WTC11 (cell line): ENCODE data around the gene SHISA9. TPM values are rescaled to one million over a fixed set of nuclear protein-coding genes. Genes with fewer than 3 reads are reported as not detected.
A peak's percentile ranks its signal among the peaks of the same experiment; 100 is the strongest.

Experiments
- ATAC-seq: fragments of 200-7000 bp; cut with Tn5 transposase; 2 replicates; pipeline ENCODE4 v1.10.0; 2021; ENCODE audit warnings: mild to moderate bottlenecking, moderate library complexity
- CTCF ChIA-PET: fragments of 300-600 bp; sonication (Branson Sonifier 250); formaldehyde crosslinking; loops from one replicate; lab custom pipeline; 2021; ENCODE audit warnings: antibody characterized with exemption; lab: Charles Lee
- POLR2A ChIA-PET: fragments of 350-600 bp; sonication (Branson Sonifier 250); formaldehyde crosslinking; loops from one replicate; lab custom pipeline; 2021; ENCODE audit warnings: antibody characterized with exemption; lab: Charles Lee
- DNase-seq: peaks from one replicate; pipeline ENCODE4 v3.0.0; 2021; ENCODE audit warnings: low spot score
- H3K27ac Mint-ChIP-seq: 2 replicates; pipeline ENCODE4 v1.8.0; 2021; ENCODE audit warnings: mixed read lengths
- H3K27me3 Mint-ChIP-seq: 2 replicates; pipeline ENCODE4 v1.8.0; 2021; ENCODE audit warnings: low read depth, mild to moderate bottlenecking, moderate library complexity, mixed read lengths
- H3K36me3 Mint-ChIP-seq: 2 replicates; pipeline ENCODE4 v1.8.0; 2021; ENCODE audit warnings: mixed read lengths
- H3K4me1 Mint-ChIP-seq: 2 replicates; pipeline ENCODE4 v1.8.0; 2022; ENCODE audit warnings: mixed read lengths
- H3K4me3 Mint-ChIP-seq: 2 replicates; pipeline ENCODE4 v1.8.0; 2021; ENCODE audit warnings: mild to moderate bottlenecking, moderate library complexity, mixed read lengths
- H3K9me3 Mint-ChIP-seq: 2 replicates; pipeline ENCODE4 v1.8.0; 2021; ENCODE audit warnings: mixed read lengths
- CTCF ChIP-seq: fragments of 200-600 bp; IDR thresholded peaks from 2 replicates; pipeline ENCODE4 v1.8.0; 2022; ENCODE audit warnings: antibody characterized with exemption
- FOXP4 ChIP-seq: sonication (generic); formaldehyde crosslinking; IDR thresholded peaks from 2 replicates; pipeline ENCODE4 v1.8.0; 2022; ENCODE audit warnings: mild to moderate bottlenecking, missing genetic modification reagents
- IRF1 ChIP-seq: sonication (generic); formaldehyde crosslinking; IDR thresholded peaks from 2 replicates; pipeline ENCODE4 v1.8.0; 2023; ENCODE audit warnings: missing genetic modification reagents
- JUN ChIP-seq: sonication (generic); formaldehyde crosslinking; IDR thresholded peaks from 2 replicates; pipeline ENCODE4 v1.8.0; 2023; ENCODE audit warnings: mild to moderate bottlenecking, missing genetic modification reagents
- KAT7 ChIP-seq: sonication (generic); formaldehyde crosslinking; IDR thresholded peaks from 2 replicates; pipeline ENCODE4 v1.8.1; 2023; ENCODE audit warnings: missing genetic modification reagents, mild to moderate bottlenecking, borderline replicate concordance
- MXD4 ChIP-seq: fragments of 250-450 bp; sonication (Bioruptor Pico); IDR thresholded peaks from 2 replicates; pipeline ENCODE4 v1.8.0; 2021; ENCODE audit warnings: mild to moderate bottlenecking, moderate library complexity, borderline replicate concordance
- MYBL2 ChIP-seq: sonication (generic); formaldehyde crosslinking; IDR thresholded peaks from 2 replicates; pipeline ENCODE4 v1.8.1; 2023; ENCODE audit warnings: mild to moderate bottlenecking, moderate library complexity, missing genetic modification reagents
- RORB ChIP-seq: fragments of 250-450 bp; sonication (Bioruptor Pico); IDR thresholded peaks from 2 replicates; pipeline ENCODE4 v1.9.0; 2021; ENCODE audit warnings: mild to moderate bottlenecking
- USF1 ChIP-seq: sonication (generic); formaldehyde crosslinking; IDR thresholded peaks from 2 replicates; pipeline ENCODE4 v1.8.0; 2022; ENCODE audit warnings: mild to moderate bottlenecking, missing genetic modification reagents
- USF2 ChIP-seq: sonication (generic); formaldehyde crosslinking; IDR thresholded peaks from 2 replicates; pipeline ENCODE4 v1.8.1; 2023; ENCODE audit warnings: mild to moderate bottlenecking, missing genetic modification reagents, moderate library complexity
- ZNF219 ChIP-seq: sonication (generic); formaldehyde crosslinking; IDR thresholded peaks from 2 replicates; pipeline ENCODE4 v1.8.0; 2023; ENCODE audit warnings: missing genetic modification reagents, mild to moderate bottlenecking, borderline replicate concordance
- ZNF232 ChIP-seq: sonication (generic); formaldehyde crosslinking; IDR thresholded peaks from 2 replicates; pipeline ENCODE4 v1.8.0; 2022; ENCODE audit warnings: mild to moderate bottlenecking, missing genetic modification reagents
- ZNF263 ChIP-seq: sonication (generic); formaldehyde crosslinking; IDR thresholded peaks from 2 replicates; pipeline ENCODE4 v1.8.1; 2022; ENCODE audit warnings: low read depth, mild to moderate bottlenecking, moderate library complexity, missing genetic modification reagents
- ZNF281 ChIP-seq: sonication (generic); formaldehyde crosslinking; IDR thresholded peaks from 2 replicates; pipeline ENCODE4 v1.8.0; 2023; ENCODE audit warnings: mild to moderate bottlenecking, missing genetic modification reagents
- ZNF317 ChIP-seq: sonication (generic); formaldehyde crosslinking; IDR thresholded peaks from 2 replicates; pipeline ENCODE4 v1.8.1; 2023; ENCODE audit warnings: low read depth, mild to moderate bottlenecking, moderate library complexity, missing genetic modification reagents, borderline replicate concordance
- ZNF671 ChIP-seq: fragments of 250-450 bp; sonication (Bioruptor Pico); IDR thresholded peaks from 2 replicates; pipeline ENCODE4 v1.8.0; 2021; ENCODE audit warnings: mild to moderate bottlenecking
- total RNA-seq: library from RNA; stranded (reverse); gene quantifications from 3 replicates; pipeline ENCODE4 v1.2.3, GENCODE V29; 2021

The SHISA9 gene
- total RNA-seq, 1 experiment from 2014 or later = 37.5 TPM

- no peak for TF ChIP-seq MXD4 (CRISPR knock-in tag)
- TF ChIP-seq ZNF219 (CRISPR knock-in tag) = no peak
- no peak for TF ChIP-seq ZNF232 (CRISPR knock-in tag)
- TF ChIP-seq CTCF = no peak
- TF ChIP-seq USF1 = no peak
- no peak for TF ChIP-seq USF2 (CRISPR knock-in tag)
These were observed 2.9 kb downstream of the SHISA9 start (continued) for GRCh38 chr16:12904329-12904671.

- no peak for TF ChIP-seq ZNF281
- no peak for TF ChIP-seq JUN (CRISPR knock-in tag)
- TF ChIP-seq ZNF317 (CRISPR knock-in tag) = no peak
- TF ChIP-seq FOXP4 (CRISPR knock-in tag) = no peak
- no peak for TF ChIP-seq MYBL2 (CRISPR knock-in tag)
- no peak for TF ChIP-seq RORB (CRISPR knock-in tag)
- Mint-ChIP-seq H3K4me1 (peaks cover 50% of the 10 kb centered on the region), H3K27ac (no peak overlapping the region), H3K4me3 (0 out of 2 replicates have a peak overlapping the region, but pooled peaks have one; percentile 37), H3K36me3 (peaks cover 35% of the 10 kb centered on the region), H3K27me3 (no peaks in the 10 kb centered on the region; the same call in 1 of the 2 replicates), H3K9me3 (peaks cover 10% of the 10 kb centered on the region)
- CTCF ChIA-PET = no interaction called here
- DNase-seq (no peak), ATAC-seq (no peak)
- POLR2A ChIA-PET = no interaction called here
These were observed 4.9 kb downstream of the SHISA9 start for GRCh38 chr16:12906271-12906670.

GRCh38 chr16:12906765-12907516 is 5.5 kb downstream of the SHISA9 start:
- TF ChIP-seq ZNF263 (CRISPR knock-in tag) = no peak
- TF ChIP-seq FOXP4 (CRISPR knock-in tag) = no peak
- no peak for TF ChIP-seq IRF1 (CRISPR knock-in tag)
- no peak for TF ChIP-seq ZNF671 (CRISPR knock-in tag)
- no peak for TF ChIP-seq KAT7
- CTCF ChIA-PET = interaction anchor here (0.5 to 2.0 kb wide), 31 partner anchors 8 to 621 kb away, joined by 3 to 25 read pairs (median 4); no protein-coding TSS in a partner anchor
- peak overlapping the region; percentile 84 for H3K27ac Mint-ChIP-seq

More at GRCh38 chr16:12906765-12907516, 5.5 kb downstream of the SHISA9 start:
- Mint-ChIP-seq H3K27me3 (no peaks in the 10 kb centered on the region; the same call in 1 of the 2 replicates), H3K9me3 (peaks cover 10% of the 10 kb centered on the region), H3K4me1 (peaks cover 54% of the 10 kb centered on the region), H3K36me3 (peaks cover 40% of the 10 kb centered on the region), H3K4me3 (peak overlapping the region; percentile 10)
- DNase-seq = no peak
- ATAC-seq = no peak
- POLR2A ChIA-PET = interaction anchor here (1.4 kb wide), 1 partner anchor 76 kb away, joined by 4 read pairs; no protein-coding TSS in a partner anchor
